Gastroesophageal sphincter (tissue), 4 donors: ENCODE data around the gene HLA-DPA1. TPM values are rescaled to one million over a fixed set of nuclear protein-coding genes. Genes with fewer than 3 reads are reported as not detected.

ENCODE experiments used
- ATAC-seq: fragments of 150-250 bp; one replicate; pipeline ENCODE4 v1.9.1; 2016; ENCODE audit warnings: mild to moderate bottlenecking, moderate library complexity
- H3K27ac ChIP-seq, 4 donors: fragments of 200-600 bp; sonication (generic) in 3 of 4; 1 replicate in 3 of 4; 2 replicates in 1 of 4; pipeline ENCODE4 v1.5.1; 2016 to 2019
- H3K27me3 ChIP-seq: fragments of 200-600 bp; sonication (generic); one replicate; pipeline ENCODE4 v1.5.1; 2019
- H3K36me3 ChIP-seq, 2 donors: fragments of 200-600 bp; sonication (generic); one replicate each; pipeline ENCODE4 v1.5.1; 2019; ENCODE audit warnings: control low read depth in 1 of 2
- H3K4me1 ChIP-seq, 3 donors: fragments of 200-600 bp; sonication (generic); 1 replicate in 2 of 3; 2 replicates in 1 of 3; pipeline ENCODE4 v1.5.1; 2016 to 2019; ENCODE audit warnings: control low read depth in 2 of 3
- H3K4me3 ChIP-seq, 2 donors: fragments of 200-600 bp; sonication (generic); one replicate each; pipeline ENCODE4 v1.5.1; 2019; ENCODE audit warnings: mild to moderate bottlenecking in 1 of 2, moderate library complexity in 1 of 2
- H3K9me3 ChIP-seq, 3 donors: fragments of 200-600 bp; sonication (generic); one replicate each; pipeline ENCODE4 v1.5.1; 2017 to 2019; ENCODE audit warnings: control low read depth in 2 of 3
- CTCF ChIP-seq, 4 experiments: fragments of 200-600 bp in 2 of 4; fragments of 450-650 bp in 2 of 4; sonication (generic) in 1 of 4; IDR thresholded peaks; one replicate each; pipeline ENCODE4 v1.5.1; 2017 to 2019; ENCODE audit warnings: antibody characterized with exemption in 4 of 4, mild to moderate bottlenecking in 2 of 4, moderate library complexity in 2 of 4
- EP300 ChIP-seq: sonication (generic); formaldehyde crosslinking; IDR thresholded peaks from one replicate; pipeline ENCODE4 v1.6.1; 2017; ENCODE audit warnings: antibody characterized with exemption, mild to moderate bottlenecking
- POLR2A ChIP-seq, 2 donors: fragments of 450-650 bp; IDR thresholded peaks; one replicate each; pipeline ENCODE4 v1.6.1; 2017; ENCODE audit warnings: antibody characterized with exemption in 2 of 2, mild to moderate bottlenecking in 2 of 2, moderate library complexity in 1 of 2
- POLR2AphosphoS5 ChIP-seq: sonication (generic); formaldehyde crosslinking; IDR thresholded peaks from one replicate; pipeline ENCODE4 v1.6.1; 2017; ENCODE audit warnings: antibody characterized with exemption
- WGBS, 2 donors: methylation state at CpG; one replicate each; pipeline ENCODE4 v1.1.5; 2018; ENCODE audit warnings: low coverage in 1 of 2; 5-methylcytosine and 5-hydroxymethylcytosine counted together
- total RNA-seq, 4 donors: library from RNA; depleted of rRNA; stranded (reverse); fragments of >200 nt; gene quantifications; one replicate each; pipeline ENCODE4 v1.1.0, GENCODE V29; 2016

Gene HLA-DPA1
- total RNA-seq, 4 donors from 2014 or later = 20.2 to 125 (median 45.4) TPM

- Histone ChIP-seq H3K27me3 (peaks cover 34% of the 10 kb centered on the region), H3K9me3 (no peaks in the 10 kb centered on the region), H3K27ac (no peak overlapping the region), H3K4me3 (no peak overlapping the region), H3K36me3 (peaks cover 0 to 7% of the 10 kb centered on the region in 2 donors), H3K4me1 (no peaks in the 10 kb centered on the region)
- TF ChIP-seq POLR2AphosphoS5 (no peak), CTCF (IDR thresholded peaks at IDR 0.05) (peak in 2 of 4 experiments; percentile 37 to 54)
- ATAC-seq = peak; percentile 60
- 21 to 55% methylated on average over 5 to 7 of the region's 9 CpGs for WGBS, 2 donors
Measured at GRCh38 chr6:33091957-33092356, 18.5 kb upstream of the HLA-DPA1 start.

- Histone ChIP-seq H3K4me1 (no peaks in the 10 kb centered on the region), H3K27me3 (peaks cover 16% of the 10 kb centered on the region), H3K36me3 (peaks cover 0 to 36% of the 10 kb centered on the region in 2 donors), H3K4me3 (no peak overlapping the region), H3K9me3 (no peaks in the 10 kb centered on the region), H3K27ac (no peak overlapping the region)
- TF ChIP-seq EP300 (no peak), POLR2A (IDR thresholded peaks at IDR 0.05) (no peak), CTCF (IDR thresholded peaks at IDR 0.05) (no peak), POLR2AphosphoS5 (no peak)
- WGBS, 2 donors = 44 to 62% methylated on average over 4 to 5 of the region's 6 CpGs
- no peak for ATAC-seq
Measured at GRCh38 chr6:33088931-33089620, 15.6 kb upstream of the HLA-DPA1 start.

GRCh38 chr6:33088258-33088930 lies 14.9 kb upstream of the HLA-DPA1 start:
- H3K4me1 ChIP-seq = peaks cover 0 to under 1% (median 0%) of the 10 kb centered on the region in 3 donors
- H3K9me3 ChIP-seq = no peaks in the 10 kb centered on the region
- 49 to 66% methylated on average over 3 of the region's 3 CpGs for WGBS, 2 donors
- H3K4me3 ChIP-seq = no peak overlapping the region
- H3K27ac ChIP-seq = no peak overlapping the region
- no peak for ATAC-seq
- peaks cover 0 to 42% of the 10 kb centered on the region in 2 donors for H3K36me3 ChIP-seq
- H3K27me3 ChIP-seq = peaks cover 16% of the 10 kb centered on the region
- no peak for TF ChIP-seq POLR2AphosphoS5
- TF ChIP-seq CTCF (IDR thresholded peaks at IDR 0.05) = no peak
- TF ChIP-seq POLR2A (IDR thresholded peaks at IDR 0.05) = no peak
- no peak for TF ChIP-seq EP300

- WGBS, 2 donors = 60 to 100% methylated on average over 1 to 2 of the region's 8 CpGs
- TF ChIP-seq CTCF (IDR thresholded peaks at IDR 0.05) (no peak), POLR2AphosphoS5 (no peak), EP300 (no peak), POLR2A (IDR thresholded peaks at IDR 0.05) (no peak)
- H3K27me3 ChIP-seq = peaks cover 5% of the 10 kb centered on the region
- ATAC-seq = no peak
- no peaks in the 10 kb centered on the region for H3K9me3 ChIP-seq
- peaks cover 0 to 28% (median 4%) of the 10 kb centered on the region in 3 donors for H3K4me1 ChIP-seq
- no peak overlapping the region for H3K27ac ChIP-seq
- no peak overlapping the region for H3K4me3 ChIP-seq
- peaks cover 0 to 42% of the 10 kb centered on the region in 2 donors for H3K36me3 ChIP-seq
Measured at GRCh38 chr6:33085627-33086026, 12.2 kb upstream of the HLA-DPA1 start.

- 45 to 67% methylated on average over 1 to 2 of the region's 2 CpGs for WGBS, 2 donors
- no peak for ATAC-seq
- H3K4me1 ChIP-seq = peaks cover 0 to 41% (median 4%) of the 10 kb centered on the region in 3 donors
- no peaks in the 10 kb centered on the region for H3K9me3 ChIP-seq
- TF ChIP-seq CTCF (IDR thresholded peaks at IDR 0.05) (peak in 3 of 4 experiments; percentile 13 to 72 (median 58)), POLR2AphosphoS5 (no peak)
- H3K27ac ChIP-seq = peak overlapping the region in 3 of 4 donors; percentile 35 to 88 (median 83)
- H3K4me3 ChIP-seq = no peak overlapping the region
- peaks cover 0 to 42% of the 10 kb centered on the region in 2 donors for H3K36me3 ChIP-seq
- H3K27me3 ChIP-seq = peaks cover 6% of the 10 kb centered on the region
Measured at GRCh38 chr6:33082702-33083101, 9.3 kb upstream of the HLA-DPA1 start.
